Activated CD4-positive, CD25-positive, alpha-beta regulatory T cell treated with anti-CD3 and anti-CD28 coated beads, Interleukin-2, amount 50 U/mL, for 72 hours (primary cell): ENCODE measurements around the gene ZNF296.
A peak's percentile ranks its signal among the peaks of the same experiment; 100 is the strongest.

Experiments
- DNase-seq: peaks from one replicate; pipeline ENCODE4 v3.0.0; 2021

The ZNF296 gene

DNA sequence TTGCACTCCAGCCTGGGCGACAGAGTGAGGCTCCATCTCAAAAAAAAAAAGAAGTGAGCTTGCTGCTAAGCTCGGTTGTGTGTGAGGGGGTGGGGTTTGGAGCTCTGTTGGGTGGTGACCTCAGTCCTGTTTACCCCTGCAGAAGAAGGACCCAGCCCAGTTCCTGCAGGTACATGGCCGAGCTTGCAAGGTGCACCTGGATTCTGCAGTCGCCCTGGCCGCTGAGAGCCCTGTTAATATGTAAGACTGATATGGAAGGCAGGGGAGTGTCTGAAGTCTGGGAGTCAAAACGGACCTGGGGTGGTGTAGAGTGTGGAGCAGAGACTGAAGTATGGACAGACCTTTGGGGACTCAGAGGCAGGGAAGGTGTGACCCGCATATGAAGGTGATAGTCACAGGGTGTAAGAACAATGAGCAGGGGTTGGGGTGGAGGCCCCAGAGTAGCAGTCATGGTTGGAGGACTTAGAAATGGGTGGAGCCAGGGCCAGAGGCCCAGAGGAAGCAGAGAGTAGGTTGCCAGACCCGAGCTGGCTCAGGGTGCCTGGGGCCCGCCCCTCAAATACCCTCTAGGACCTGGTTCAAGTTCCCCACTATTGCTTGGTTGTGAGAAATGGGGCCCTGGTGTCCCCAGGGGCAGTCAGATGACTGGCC is 24.2 kb downstream of the ZNF296 start:
- no peak for DNase-seq

- DNase-seq, result no peak
Observed at GRCh38 chr19:45050036-45050435, 26.2 kb downstream of the ZNF296 start.

DNA sequence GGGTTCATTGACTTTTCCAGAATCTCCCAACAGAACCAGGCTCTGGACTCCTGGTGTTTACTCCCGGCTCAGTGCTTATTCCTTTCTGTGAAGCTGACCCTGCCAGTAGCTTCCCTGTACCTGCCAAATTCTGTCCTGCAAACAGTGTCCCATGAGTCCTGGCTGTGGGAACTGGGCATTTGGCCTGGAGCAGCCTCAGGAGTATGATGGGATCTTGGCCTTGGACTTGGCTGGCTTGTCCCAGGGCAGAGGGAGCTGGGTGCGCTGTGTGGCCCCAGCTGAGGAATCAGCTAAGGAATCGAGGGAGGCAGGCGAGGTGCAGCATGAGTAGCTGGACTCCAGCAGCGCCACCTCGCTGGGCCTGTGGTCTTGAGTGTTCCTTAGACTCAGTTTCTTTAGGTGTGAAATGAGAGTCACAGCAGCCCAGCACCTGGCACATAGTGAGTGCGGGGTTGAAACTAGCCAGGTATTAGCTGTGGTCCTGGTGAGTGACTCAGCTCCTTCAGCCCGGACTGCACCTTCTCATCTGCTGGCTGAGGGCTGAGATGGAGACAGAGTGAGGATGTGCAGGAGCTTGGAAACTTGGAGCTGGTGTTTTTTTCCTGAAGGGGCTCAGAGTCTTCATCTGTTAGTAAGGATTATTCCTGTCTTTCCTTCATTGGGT is 27.1 kb downstream of the ZNF296 start:
- DNase-seq, result no peak

DNA sequence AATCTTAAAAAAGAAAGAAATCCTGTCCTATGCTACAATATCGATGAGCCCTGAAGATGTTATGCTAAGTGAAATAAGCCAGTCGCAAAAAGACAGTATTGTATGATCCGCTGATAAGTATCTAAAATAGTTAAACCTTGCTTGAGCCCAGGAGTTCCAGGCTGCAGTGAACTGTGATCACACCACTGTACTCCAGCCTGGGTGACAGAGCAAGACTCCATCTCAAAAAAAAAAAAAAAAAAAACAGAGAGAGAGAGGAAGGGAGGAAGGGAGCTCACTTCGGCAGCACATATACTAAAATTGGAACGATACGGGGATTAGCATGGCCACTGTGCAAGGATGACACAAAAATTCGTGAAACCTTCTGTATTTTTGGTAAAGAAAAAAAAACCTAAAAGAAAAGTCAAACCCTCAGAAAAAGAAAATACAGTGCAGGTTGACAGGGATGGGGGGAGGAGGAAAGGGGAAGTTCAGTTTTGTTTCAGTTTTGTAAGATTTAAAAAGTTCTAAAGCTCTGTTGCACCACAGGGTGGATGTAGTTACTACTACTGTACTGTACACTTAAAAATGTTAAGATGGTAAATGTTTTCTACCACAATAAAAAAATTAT is 29.0 kb downstream of the ZNF296 start:
- no peak for DNase-seq

GRCh38 chr19:45046355-45046754 is 29.9 kb downstream of the ZNF296 start:
- no peak for DNase-seq

DNA sequence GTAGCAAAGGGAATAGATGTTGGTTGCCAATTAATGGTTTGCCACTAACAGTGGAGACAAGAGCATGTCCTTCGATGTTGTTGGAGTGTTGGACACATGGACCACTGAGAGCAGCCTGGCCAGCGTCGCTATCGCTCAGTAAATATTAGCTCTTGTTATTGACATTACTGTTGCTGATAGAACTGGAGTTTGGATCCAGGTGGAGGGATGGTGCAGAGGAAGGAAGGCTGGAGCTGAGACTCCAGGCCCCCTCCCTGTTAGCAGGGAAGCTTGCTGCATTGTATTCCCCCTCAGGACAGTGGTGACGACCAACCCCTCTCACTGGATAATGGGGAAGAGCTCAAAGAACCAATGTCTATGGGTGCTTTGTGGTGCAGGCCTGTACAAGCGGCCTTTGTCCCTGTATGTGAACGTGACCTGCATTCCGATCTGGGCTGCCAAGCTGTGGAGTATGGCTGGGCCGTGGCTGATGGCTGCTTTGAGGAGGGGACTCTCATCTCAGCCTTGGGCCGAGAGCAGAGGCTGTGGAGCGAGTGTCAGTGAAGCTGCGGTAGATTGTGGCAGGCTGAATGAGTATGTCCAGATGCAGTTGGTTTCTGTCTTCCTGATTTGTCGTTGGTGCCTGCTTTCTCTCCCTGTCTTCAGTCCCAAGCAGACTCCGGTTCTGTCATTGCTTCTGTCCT is 30.5 kb downstream of the ZNF296 start:
- DNase-seq, result no peak

DNA sequence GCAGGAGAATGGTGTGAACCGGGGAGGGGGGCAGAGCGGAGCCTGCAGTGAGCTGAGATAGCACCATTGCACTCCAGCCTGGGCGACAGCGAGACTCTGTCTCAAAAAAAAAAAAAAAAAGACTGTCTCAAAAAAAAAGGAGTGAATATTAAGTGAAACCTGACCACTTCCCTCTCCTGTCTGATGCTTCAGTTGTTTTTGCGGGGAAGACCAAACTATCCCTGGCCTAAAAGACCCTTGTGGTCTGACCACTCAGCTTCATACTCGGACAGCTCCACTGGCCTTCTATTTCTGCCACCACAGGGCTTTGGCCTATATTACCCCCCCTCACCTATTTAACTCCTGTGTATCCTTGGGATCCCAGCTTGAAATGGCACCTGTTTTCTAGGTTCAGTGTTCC is 35.2 kb downstream of the ZNF296 start:
- DNase-seq, result no peak

DNA sequence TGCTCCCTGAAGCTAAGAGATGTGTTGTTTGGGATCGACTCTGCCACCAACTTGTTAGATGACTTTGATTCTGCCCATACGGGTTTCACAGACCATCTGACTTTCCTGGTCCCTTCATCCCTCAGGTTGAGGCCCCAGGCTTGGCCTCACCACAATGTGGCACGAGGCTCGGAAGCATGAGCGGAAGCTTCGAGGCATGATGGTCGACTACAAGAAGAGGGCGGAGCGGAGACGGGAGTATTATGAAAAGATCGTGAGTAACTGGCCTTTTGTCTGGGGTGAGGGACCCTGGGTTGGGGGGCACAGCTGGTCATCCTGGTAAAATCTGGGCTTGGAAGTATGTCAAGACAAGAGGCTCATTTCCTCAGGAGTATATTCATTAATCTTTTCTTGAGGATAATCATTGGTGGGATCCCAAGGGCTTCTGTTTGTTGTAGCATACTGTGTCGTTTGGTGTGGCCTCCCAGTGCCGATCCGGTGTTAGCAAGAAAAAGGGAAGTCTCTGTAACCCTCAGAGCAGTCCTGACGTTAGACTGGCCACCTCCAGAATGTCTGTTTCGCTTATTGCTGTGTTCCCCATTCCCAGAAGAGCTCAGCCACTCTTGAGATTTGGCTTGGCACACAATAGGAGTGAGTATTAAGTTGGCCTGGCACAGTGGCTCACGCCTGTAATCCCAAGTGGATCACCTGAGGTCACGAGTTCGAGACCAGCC is 36.1 kb downstream of the ZNF296 start:
- DNase-seq, result no peak

DNA sequence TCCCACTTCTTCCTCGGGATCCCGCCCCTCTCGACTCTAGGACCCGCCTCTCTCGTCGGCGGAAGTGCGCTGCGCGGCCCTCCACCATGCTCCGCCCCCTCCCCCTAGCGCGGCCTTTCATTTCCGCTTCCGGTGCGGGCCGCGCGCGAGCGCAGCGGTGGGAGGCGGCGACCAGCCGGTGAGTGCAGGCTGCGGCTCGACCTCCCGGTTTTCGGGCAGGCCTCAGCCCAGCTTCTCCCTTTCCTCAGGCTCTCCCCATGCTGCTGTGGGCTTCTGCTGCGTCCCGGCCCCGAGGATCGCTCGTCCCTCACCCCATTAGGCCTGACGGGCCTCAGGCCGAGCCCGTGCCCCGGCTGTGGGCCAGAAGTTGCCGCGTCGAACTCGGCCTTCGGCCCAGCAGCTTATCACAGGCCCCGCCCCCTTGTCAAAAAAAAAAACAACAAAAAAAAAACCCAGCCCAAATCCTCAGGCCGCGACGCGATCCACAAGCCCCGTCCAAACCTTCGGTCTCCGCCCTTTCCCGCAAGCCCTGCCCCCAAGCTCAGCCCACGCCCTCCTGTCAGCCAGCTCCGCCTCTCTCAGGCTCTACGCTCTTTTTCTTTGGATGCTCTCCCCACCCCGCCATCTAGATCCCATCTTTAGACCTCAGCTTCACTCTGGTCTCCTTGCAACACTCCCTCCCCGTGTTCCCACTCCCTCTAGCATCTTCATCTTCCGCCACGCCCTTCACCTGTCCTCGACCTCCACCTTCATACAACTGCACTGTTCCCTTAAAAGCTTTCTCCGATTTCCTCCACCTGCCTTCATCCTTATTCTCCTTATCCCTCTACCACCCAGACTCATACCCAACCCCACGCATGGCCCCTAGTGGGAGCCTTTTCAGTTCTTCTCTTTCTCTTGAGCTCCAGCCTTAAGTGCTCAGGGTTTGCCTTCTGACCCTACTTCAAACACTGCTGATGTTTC is 37.1 kb downstream of the ZNF296 start, which contains the start of gene CLASRP:
Gene CLASRP, plus strand, starts transcription at position 115 of the 963 bp plus-strand sequence. CDS start 1,168 bp downstream, outside the sequence.
- peak; percentile 90 for DNase-seq

DNA sequence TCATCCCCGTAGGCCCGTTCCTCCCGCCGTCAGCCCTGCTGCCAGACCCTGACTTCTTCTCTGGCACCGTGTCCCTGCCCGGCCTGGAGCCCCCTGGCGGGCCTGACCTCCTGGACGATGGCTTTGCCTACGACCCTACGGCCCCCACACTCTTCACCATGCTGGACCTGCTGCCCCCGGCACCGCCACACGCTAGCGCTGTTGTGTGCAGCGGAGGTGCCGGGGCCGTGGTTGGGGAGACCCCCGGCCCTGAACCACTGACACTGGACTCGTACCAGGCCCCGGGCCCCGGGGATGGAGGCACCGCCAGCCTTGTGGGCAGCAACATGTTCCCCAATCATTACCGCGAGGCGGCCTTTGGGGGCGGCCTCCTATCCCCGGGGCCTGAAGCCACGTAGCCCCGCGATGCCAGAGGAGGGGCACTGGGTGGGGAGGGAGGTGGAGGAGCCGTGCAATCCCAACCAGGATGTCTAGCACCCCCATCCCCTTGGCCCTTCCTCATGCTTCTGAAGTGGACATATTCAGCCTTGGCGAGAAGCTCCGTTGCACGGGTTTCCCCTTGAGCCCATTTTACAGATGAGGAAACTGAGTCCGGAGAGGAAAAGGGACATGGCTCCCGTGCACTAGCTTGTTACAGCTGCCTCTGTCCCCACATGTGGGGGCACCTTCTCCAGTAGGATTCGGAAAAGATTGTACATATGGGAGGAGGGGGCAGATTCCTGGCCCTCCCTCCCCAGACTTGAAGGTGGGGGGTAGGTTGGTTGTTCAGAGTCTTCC is 38.7 kb downstream of the ZNF296 start:
- DNase-seq, result no peak

DNA sequence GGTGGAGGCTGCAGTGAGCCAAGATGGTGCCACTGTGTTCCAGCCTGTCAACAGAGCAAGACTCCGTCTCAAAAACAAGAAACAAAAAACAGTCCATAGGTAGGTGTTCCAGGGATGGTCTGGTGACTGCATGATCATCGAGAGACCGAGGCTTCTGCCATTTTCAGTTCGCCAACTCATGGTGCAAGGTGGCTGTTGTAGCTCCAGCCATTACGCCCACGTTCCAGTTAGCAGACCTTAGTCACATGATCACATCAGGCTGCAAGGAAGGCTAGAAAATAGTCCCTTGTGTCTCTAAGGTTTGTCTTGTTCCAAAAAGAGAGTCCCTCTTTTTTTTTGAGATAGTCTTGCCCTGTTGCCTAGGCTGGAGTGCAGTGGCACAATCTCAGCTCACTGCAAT is 40.5 kb downstream of the ZNF296 start:
- DNase-seq, result no peak

DNA sequence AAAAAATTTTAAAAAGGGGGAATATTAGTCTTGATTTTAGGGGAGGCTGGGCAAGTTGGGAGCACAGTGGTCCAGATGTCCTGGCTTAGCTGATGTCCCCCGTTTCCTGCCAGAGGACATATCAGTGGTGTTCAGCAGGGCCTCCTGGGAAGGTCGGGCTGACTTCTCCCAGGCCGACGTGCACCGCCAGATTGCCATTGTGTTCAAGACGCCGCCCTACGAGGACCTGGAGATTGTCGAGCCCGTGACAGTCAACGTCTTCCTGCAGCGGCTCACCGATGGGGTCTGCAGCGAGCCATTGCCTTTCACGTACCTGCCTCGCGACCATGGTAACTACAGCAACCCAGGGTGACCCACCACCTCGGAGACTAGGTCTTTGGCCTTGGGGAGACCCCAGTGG is 43.9 kb downstream of the ZNF296 start:
- DNase-seq, result no peak

DNA sequence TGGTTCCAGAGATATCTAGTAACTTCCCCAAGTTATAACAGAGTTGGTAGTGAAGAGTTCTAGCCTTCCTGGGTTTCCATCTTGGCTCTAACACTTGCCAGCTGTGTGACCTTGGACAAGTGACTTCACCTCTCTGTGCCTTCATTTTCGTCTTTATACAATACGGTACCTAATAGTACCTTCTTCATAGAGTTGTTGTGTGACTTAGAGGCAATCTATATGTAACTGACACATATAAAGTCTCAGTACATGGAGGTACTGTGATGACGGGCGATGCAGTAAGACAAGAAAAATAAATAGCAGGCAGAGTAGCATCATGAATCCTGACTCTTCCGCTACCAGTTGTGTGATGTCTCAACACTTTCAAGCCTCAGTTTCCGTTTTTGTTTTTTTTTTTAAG is 45.5 kb downstream of the ZNF296 start:
- DNase-seq, result no peak

GRCh38 chr19:45027371-45027770 is 48.9 kb downstream of the ZNF296 start:
- DNase-seq, result no peak

DNA sequence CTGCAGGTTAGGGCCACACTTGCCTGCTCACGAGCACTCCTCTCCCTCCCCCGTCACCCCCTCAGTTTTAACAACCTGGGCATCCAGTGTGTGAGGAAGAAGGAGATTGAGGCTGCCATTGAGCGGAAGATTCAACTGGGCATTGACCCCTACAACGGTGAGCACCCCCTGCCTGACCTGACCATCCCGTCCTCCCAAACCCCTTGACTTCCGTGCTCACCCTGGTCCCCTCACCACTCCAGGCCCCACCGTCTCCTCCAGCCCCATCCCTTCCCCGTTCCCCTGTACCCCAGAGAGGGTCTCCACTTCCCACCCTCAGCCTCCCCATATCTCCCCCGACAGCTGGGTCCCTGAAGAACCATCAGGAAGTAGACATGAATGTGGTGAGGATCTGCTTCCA is 51.0 kb downstream of the ZNF296 start:
- DNase-seq, result no peak

GRCh38 chr19:45023048-45023447 is 53.2 kb downstream of the ZNF296 start:
- DNase-seq, result no peak

DNA sequence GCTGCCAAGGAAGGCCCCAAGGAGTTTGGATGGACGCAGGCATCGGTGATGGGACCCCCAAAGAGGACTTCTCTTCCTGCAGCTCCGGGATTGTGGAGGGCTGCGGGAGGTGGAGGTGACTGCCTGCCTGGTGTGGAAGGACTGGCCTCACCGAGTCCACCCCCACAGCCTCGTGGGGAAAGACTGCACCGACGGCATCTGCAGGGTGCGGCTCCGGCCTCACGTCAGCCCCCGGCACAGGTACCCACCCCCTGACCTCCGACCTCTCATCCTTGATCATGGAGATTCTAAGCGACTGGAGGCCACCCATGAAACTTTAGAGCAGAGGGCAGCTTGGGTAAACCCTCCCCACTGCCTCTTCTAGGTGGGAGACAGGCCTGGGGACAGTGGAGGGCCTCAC is 54.3 kb downstream of the ZNF296 start:
- DNase-seq, result no peak
